HepG2 (cell line): Measurements from ENCODE around the gene ADPRHL1. TPM values are rescaled to one million over a fixed set of nuclear protein-coding genes. Genes with fewer than 3 reads are reported as not detected.

Experiments
- ATAC-seq: fragments of 200-7000 bp; cut with Tn5 transposase; 3 replicates; pipeline ENCODE4 v1.9.1; 2020; ENCODE audit warnings: mild to moderate bottlenecking, moderate library complexity
- BruUV-seq: library from RNA; stranded (reverse); fragments of 400-500 nt; replicated peaks from 2 replicates; lab custom pipeline; 2021; lab: Mats Ljungman, UMichigan
- CTCF ChIA-PET: fragments of 300-600 bp; formaldehyde crosslinking; extraction: SDS; loops from one replicate; lab custom pipeline; 2021; ENCODE audit warnings: low total read pairs, inconsistent platforms, low intra/inter-chr PET ratio; lab: Yijun Ruan, JAX
- POLR2A ChIA-PET: fragments of 350-600 bp; sonication (Branson Sonifier 250); formaldehyde crosslinking; loops from one replicate; lab custom pipeline; 2020; ENCODE audit warnings: antibody characterized with exemption, inconsistent platforms; lab: Yijun Ruan, JAX
- DNase-seq: peaks from one replicate; pipeline ENCODE4 v3.0.0-alpha.2; 2015; ENCODE audit warnings: low spot score
- FAIRE-seq: peaks from 3 replicates; lab custom pipeline; 2011; peaks lifted over from hg19 to GRCh38; lab: Jason Lieb, UNC
- H2AFZ ChIP-seq: one replicate; pipeline ENCODE4 v1.6.1; 2011; ENCODE audit warnings: low read length, inconsistent platforms
- H3K27ac ChIP-seq: fragments of 300-600 bp; 3 replicates; pipeline ENCODE4 v1.8.0; 2011; ENCODE audit warnings: mixed run types, mild to moderate bottlenecking, mixed read lengths, low read length, inconsistent platforms; ENCODE audit not compliant: insufficient read depth; ENCODE audit errors: extremely low read length
- H3K27me3 ChIP-seq, 2 experiments: fragments of 200-600 bp in 1 of 2; 2 replicates in 1 of 2; 3 replicates in 1 of 2; pipeline versions ENCODE4 v1.6.0 to v1.8.0; 2011; ENCODE audit warnings: low read length in 2 of 2, mild to moderate bottlenecking in 2 of 2, moderate library complexity in 2 of 2, inconsistent platforms in 1 of 2; ENCODE audit not compliant: insufficient read depth in 2 of 2, control insufficient read depth in 1 of 2
- H3K36me3 ChIP-seq, 2 experiments: fragments of 200-600 bp in 1 of 2; replicated peaks in 1 of 2; 2 replicates in 1 of 2; 3 replicates in 1 of 2; pipeline versions ENCODE4 v1.5.1 to v1.8.0; 2011; ENCODE audit warnings: low read length in 2 of 2, inconsistent platforms in 1 of 2; ENCODE audit not compliant: insufficient read depth in 2 of 2, control insufficient read depth in 1 of 2
- H3K4me1 ChIP-seq: 2 replicates; pipeline ENCODE4 v1.5.1; 2012; ENCODE audit warnings: low read length, inconsistent platforms; ENCODE audit not compliant: insufficient read depth
- H3K4me2 ChIP-seq: 2 replicates; pipeline ENCODE4 v1.6.0; 2011; ENCODE audit warnings: low read depth, low read length, inconsistent platforms
- H3K4me3 ChIP-seq, 3 experiments: fragments of 200-600 bp in 1 of 3; sonication (generic), shearing (Covaris generic) in 1 of 3; replicated peaks in 1 of 3; 2 replicates each; pipeline ENCODE4 v1.5.1; 2011 to 2016; ENCODE audit warnings: low read length in 3 of 3, inconsistent platforms in 2 of 3, low read depth in 2 of 3, mild to moderate bottlenecking in 2 of 3, control low read depth in 1 of 3, mixed read lengths in 1 of 3; ENCODE audit not compliant: insufficient read depth in 1 of 3
- H3K79me2 ChIP-seq: one replicate; pipeline ENCODE4 v1.6.1; 2011; ENCODE audit warnings: low read length, inconsistent platforms; ENCODE audit not compliant: insufficient read depth
- H3K9ac ChIP-seq: 2 replicates; pipeline ENCODE4 v1.6.0; 2011; ENCODE audit warnings: mild to moderate bottlenecking, low read depth, low read length, inconsistent platforms; ENCODE audit not compliant: insufficient read depth
- H3K9me3 ChIP-seq: 2 replicates; pipeline ENCODE4 v1.5.1; 2012; ENCODE audit warnings: mild to moderate bottlenecking, low read length
- H4K20me1 ChIP-seq: 2 replicates; pipeline ENCODE4 v1.6.0; 2011; ENCODE audit warnings: inconsistent platforms, mild to moderate bottlenecking, low read length, moderate library complexity; ENCODE audit not compliant: insufficient read depth
- AGO2 ChIP-seq: fragments of 200-400 bp; formaldehyde crosslinking; optimal IDR thresholded peaks from 2 replicates; pipeline ENCODE3; 2017; ENCODE audit warnings: mild to moderate bottlenecking, low read depth, low read length, moderate library complexity
- HOMEZ ChIP-seq: IDR thresholded peaks from 2 replicates; pipeline ENCODE4 v1.6.1; 2016; ENCODE audit warnings: low read depth
- RBFOX2 ChIP-seq: fragments of 200-400 bp; formaldehyde crosslinking; IDR thresholded peaks from 2 replicates; pipeline ENCODE4 v1.6.1; 2017; ENCODE audit warnings: low read depth, mild to moderate bottlenecking, low read length
- RBM22 ChIP-seq: fragments of 200-400 bp; formaldehyde crosslinking; optimal IDR thresholded peaks from 2 replicates; pipeline ENCODE3; 2017; ENCODE audit warnings: mild to moderate bottlenecking, low read length, moderate library complexity
- WGBS: methylation state at CpG from one replicate; pipeline ENCODE4 v1.1.6; 2017; ENCODE audit warnings: low lambda C conversion rate; 5-methylcytosine and 5-hydroxymethylcytosine counted together
- in situ Hi-C: cut with HindIII; loops from 2 replicates; pipeline ENCODE4 v1.10.0; 2017; ENCODE audit warnings: low pct_unique_long_range_greater_than_20kb; ENCODE audit not compliant: extremely low pct_ligation_motif_present
- intact Hi-C: fragments of 100-400 bp; cut with micrococcal nuclease; formaldehyde crosslinking; loops from one replicate; pipeline ENCODE4 v1.10.0; 2022; ENCODE audit not compliant: unreplicated experiment
- polyA plus RNA-seq, 8 experiments: library from polyadenylated mRNA; depleted of rRNA in 3 of 8; stranded (reverse) in 7 of 8; unstranded in 1 of 8; fragments of >200 nt; fragmentation: Illumina TruSeq in 4 of 8; extraction: Trizol in 4 of 8; gene quantifications; 2 replicates each; pipeline versions ENCODE4 v1.2.1 to v1.2.3, GENCODE V29; 2011 to 2016; ENCODE audit warnings: low read depth in 4 of 8, missing spikeins in 1 of 8, mixed read lengths in 1 of 8; ENCODE audit not compliant: insufficient read depth in 1 of 8
- total RNA-seq, 5 experiments: library from RNA; depleted of rRNA; stranded (reverse); fragments of >200 nt; fragmentation: Illumina TruSeq; extraction: Trizol; gene quantifications; 2 replicates each; pipeline ENCODE4 v1.2.3, GENCODE V29; 2016; ENCODE audit warnings: low read depth in 1 of 5
- TF ChIP-seq, protein P1 (sequence below): sonication (generic); formaldehyde crosslinking; IDR thresholded peaks from 2 replicates; pipeline ENCODE4 v1.8.0; 2022; ENCODE audit warnings: missing genetic modification reagents, mild to moderate bottlenecking, moderate library complexity, borderline replicate concordance

The ADPRHL1 gene
- total and polyA plus RNA-seq, 2 of the 13 experiments (the other 11 are each of a cell fraction or from before 2014, with no cell fraction given): 0.34 to 0.40 TPM

GRCh38 chr13:113502686-113503085 lies 49.4 kb upstream of the ADPRHL1 start:
- CTCF ChIA-PET: no interaction called here
- BruUV-seq: no TSS peak

GRCh38 chr13:113500530-113501265 lies 47.4 kb upstream of the ADPRHL1 start:
- ChIA-PET POLR2A (no interaction called here), CTCF (no interaction called here)
- no peak for ATAC-seq
- H3K4me3 ChIP-seq: no peak overlapping the region
- no peak overlapping the region for H2AFZ ChIP-seq
- 95% methylated on average over 10 of the region's 11 CpGs for WGBS
- H4K20me1 ChIP-seq: peaks cover 14% of the 10 kb centered on the region; the same call in 1 of the 2 replicates
- H3K36me3 ChIP-seq: peaks cover 28 to 85% of the 10 kb centered on the region in 2 experiments
- no TSS peak for BruUV-seq
- no peaks in the 10 kb centered on the region for H3K9me3 ChIP-seq
- TF ChIP-seq RBM22: peak; percentile 55
- TF ChIP-seq, protein P1, sequence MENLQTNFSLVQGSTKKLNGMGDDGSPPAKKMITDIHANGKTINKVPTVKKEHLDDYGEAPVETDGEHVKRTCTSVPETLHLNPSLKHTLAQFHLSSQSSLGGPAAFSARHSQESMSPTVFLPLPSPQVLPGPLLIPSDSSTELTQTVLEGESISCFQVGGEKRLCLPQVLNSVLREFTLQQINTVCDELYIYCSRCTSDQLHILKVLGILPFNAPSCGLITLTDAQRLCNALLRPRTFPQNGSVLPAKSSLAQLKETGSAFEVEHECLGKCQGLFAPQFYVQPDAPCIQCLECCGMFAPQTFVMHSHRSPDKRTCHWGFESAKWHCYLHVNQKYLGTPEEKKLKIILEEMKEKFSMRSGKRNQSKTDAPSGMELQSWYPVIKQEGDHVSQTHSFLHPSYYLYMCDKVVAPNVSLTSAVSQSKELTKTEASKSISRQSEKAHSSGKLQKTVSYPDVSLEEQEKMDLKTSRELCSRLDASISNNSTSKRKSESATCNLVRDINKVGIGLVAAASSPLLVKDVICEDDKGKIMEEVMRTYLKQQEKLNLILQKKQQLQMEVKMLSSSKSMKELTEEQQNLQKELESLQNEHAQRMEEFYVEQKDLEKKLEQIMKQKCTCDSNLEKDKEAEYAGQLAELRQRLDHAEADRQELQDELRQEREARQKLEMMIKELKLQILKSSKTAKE (CRISPR knock-in tag): no peak
- H3K9ac ChIP-seq: no peak overlapping the region
- H3K4me2 ChIP-seq: no peak overlapping the region
- no peak for DNase-seq
- in situ Hi-C loops (no loop called here), intact Hi-C loops (no loop called here)
- FAIRE-seq: no peak
- H3K79me2 ChIP-seq: peaks cover 8% of the 10 kb centered on the region
- H3K27me3 ChIP-seq: no peaks in the 10 kb centered on the region
- H3K27ac ChIP-seq: no peak overlapping the region
- H3K4me1 ChIP-seq: peaks cover 15% of the 10 kb centered on the region; the same call in 1 of the 2 replicates

More at GRCh38 chr13:113502686-113503085, 49.4 kb upstream of the ADPRHL1 start:
- H2AFZ ChIP-seq: no peak overlapping the region
- peaks cover 20 to 79% of the 10 kb centered on the region in 2 experiments for H3K36me3 ChIP-seq
- no peak overlapping the region for H3K9ac ChIP-seq
- TF ChIP-seq HOMEZ (CRISPR knock-in tag) (no peak), AGO2 (peak; percentile 83), RBFOX2 (0 out of 2 replicates have a peak, but pooled peaks have one; percentile 50)
- TF ChIP-seq, all 625 proteins: peak for 2
- WGBS: over 99% methylated on average over 15 of the region's 16 CpGs
- no peak for DNase-seq
- H3K27ac ChIP-seq: no peak overlapping the region
- no peaks in the 10 kb centered on the region for H3K4me1 ChIP-seq
- ATAC-seq: no peak
- no peak overlapping the region for H3K4me3 ChIP-seq
- H3K9me3 ChIP-seq: no peaks in the 10 kb centered on the region
- in situ Hi-C loops: no loop called here
- no peaks in the 10 kb centered on the region for H3K79me2 ChIP-seq
- H3K4me2 ChIP-seq: no peak overlapping the region
- intact Hi-C loops: no loop called here
- 0 out of 2 replicates have a peak, but pooled peaks cover 10% of the 10 kb centered on the region for H4K20me1 ChIP-seq
- POLR2A ChIA-PET: no interaction called here
- no peak for FAIRE-seq
- H3K27me3 ChIP-seq: no peaks in the 10 kb centered on the region
